Measurements from ENCODE around the gene SIRPA. TPM values are rescaled to one million over a fixed set of nuclear protein-coding genes. Genes with fewer than 3 reads are reported as not detected.

Gene SIRPA
- total RNA-seq, 4 donors from 2014 or later, result 9.0 to 46.6 (median 18.6) TPM

GRCh38 chr20:1924910-1925861 lies 30.0 kb downstream of the SIRPA start:
- in situ Hi-C loops (cut with MboI; ENCODE audit: low pct_ligation_motif_present in 1 of 4, low pct_unique_long_range_greater_than_20kb in 1 of 4, low sequenced_read_pairs in 3 of 4), result no loop called here
- Histone ChIP-seq H3K27ac (no peak overlapping the region), H3K4me1 (peaks cover 0 to 10% (median 3%) of the 10 kb centered on the region in 4 donors), H3K4me3 (no peak overlapping the region), H3K36me3 (no peaks in the 10 kb centered on the region), H3K27me3 (no peaks in the 10 kb centered on the region), H3K9me3 (no peaks in the 10 kb centered on the region)
- TF ChIP-seq CTCF (IDR thresholded peaks at IDR 0.05), result no peak
- TF ChIP-seq POLR2AphosphoS5 (IDR thresholded peaks at IDR 0.05), result no peak
- no peak for TF ChIP-seq POLR2A (IDR thresholded peaks at IDR 0.05)
- TF ChIP-seq EP300 (IDR thresholded peaks at IDR 0.05; ENCODE audit: low read depth), result no peak
- intact Hi-C loops (cut with DNase I; ENCODE audit: low total_unique reads), result no loop called here
- no peak for DNase-seq
- WGBS, 2 donors (ENCODE audit: low coverage in 1 of 2), result 85 to 90% methylated on average over 3 to 13 of the region's 13 CpGs

- no peaks in the 10 kb centered on the region for H3K36me3 ChIP-seq
- TF ChIP-seq CTCF (IDR thresholded peaks at IDR 0.05), result no peak
- TF ChIP-seq EP300 (IDR thresholded peaks at IDR 0.05; ENCODE audit: low read depth), result no peak
- TF ChIP-seq POLR2A (IDR thresholded peaks at IDR 0.05), result no peak
- TF ChIP-seq POLR2AphosphoS5 (IDR thresholded peaks at IDR 0.05), result no peak
- H3K27ac ChIP-seq, result no peak overlapping the region
- H3K9me3 ChIP-seq, result no peaks in the 10 kb centered on the region
- intact Hi-C loops (cut with DNase I; ENCODE audit: low total_unique reads) (no loop called here), in situ Hi-C loops (cut with MboI; ENCODE audit: low pct_ligation_motif_present in 1 of 4, low pct_unique_long_range_greater_than_20kb in 1 of 4, low sequenced_read_pairs in 3 of 4) (no loop called here)
- H3K4me1 ChIP-seq, result peaks cover 0 to 4% (median 0%) of the 10 kb centered on the region in 4 donors
- H3K4me3 ChIP-seq, result no peak overlapping the region
- no peak for DNase-seq
- 69% methylated on average over 5 of the region's 5 CpGs; no CpG with 5 or more reads in 1 of the 2 donors for WGBS, 2 donors (ENCODE audit: low coverage in 1 of 2)
- H3K27me3 ChIP-seq, result no peaks in the 10 kb centered on the region
Measured at GRCh38 chr20:1926237-1926636, 31.0 kb downstream of the SIRPA start.

GRCh38 chr20:1927217-1927616 lies 32.0 kb downstream of the SIRPA start:
- DNase-seq, result no peak
- Histone ChIP-seq H3K4me1 (peaks cover 0 to 4% (median 0%) of the 10 kb centered on the region in 4 donors), H3K9me3 (no peaks in the 10 kb centered on the region), H3K27ac (no peak overlapping the region), H3K4me3 (no peak overlapping the region), H3K36me3 (no peaks in the 10 kb centered on the region), H3K27me3 (no peaks in the 10 kb centered on the region)
- intact Hi-C loops (cut with DNase I; ENCODE audit: low total_unique reads) (no loop called here), in situ Hi-C loops (cut with MboI; ENCODE audit: low pct_ligation_motif_present in 1 of 4, low pct_unique_long_range_greater_than_20kb in 1 of 4, low sequenced_read_pairs in 3 of 4) (no loop called here)
- no peak for TF ChIP-seq EP300 (IDR thresholded peaks at IDR 0.05; ENCODE audit: low read depth)
- no peak for TF ChIP-seq CTCF (IDR thresholded peaks at IDR 0.05)
- no peak for TF ChIP-seq POLR2A (IDR thresholded peaks at IDR 0.05)
- TF ChIP-seq POLR2AphosphoS5 (IDR thresholded peaks at IDR 0.05), result no peak
- 66 to 100% methylated on average over 1 to 8 of the region's 8 CpGs for WGBS, 2 donors (ENCODE audit: low coverage in 1 of 2)

DNA sequence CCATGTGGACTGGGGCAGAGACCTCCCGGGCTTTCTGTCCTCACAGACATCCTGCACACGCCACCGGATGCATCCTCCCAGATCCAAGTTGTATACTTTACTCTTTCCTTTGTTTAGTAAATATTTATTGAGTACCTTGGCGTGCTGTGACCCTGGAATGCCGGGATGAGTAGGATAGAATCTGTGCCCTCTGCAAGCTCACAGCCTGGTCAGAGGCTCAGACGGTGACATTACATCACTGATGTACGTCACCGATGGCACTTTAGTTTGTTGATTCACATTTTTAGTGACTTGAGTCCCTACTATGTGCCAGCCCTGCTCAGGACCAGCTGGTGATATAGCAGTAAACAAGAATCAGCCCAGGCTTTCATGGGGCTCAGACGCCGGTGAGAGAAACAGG lies 32.9 kb downstream of the SIRPA start:
- in situ Hi-C loops (cut with MboI; ENCODE audit: low pct_ligation_motif_present in 1 of 4, low pct_unique_long_range_greater_than_20kb in 1 of 4, low sequenced_read_pairs in 3 of 4), result no loop called here
- H3K27ac ChIP-seq, result no peak overlapping the region
- TF ChIP-seq POLR2A (IDR thresholded peaks at IDR 0.05) (no peak), POLR2AphosphoS5 (IDR thresholded peaks at IDR 0.05) (no peak), EP300 (IDR thresholded peaks at IDR 0.05; ENCODE audit: low read depth) (no peak), CTCF (IDR thresholded peaks at IDR 0.05) (no peak)

More for the DNA sequence above, 32.9 kb downstream of the SIRPA start:
- no peak overlapping the region for H3K4me3 ChIP-seq
- H3K9me3 ChIP-seq, result no peaks in the 10 kb centered on the region
- no peak for DNase-seq
- peaks cover 0 to 4% (median 0%) of the 10 kb centered on the region in 4 donors for H3K4me1 ChIP-seq
- H3K27me3 ChIP-seq, result no peaks in the 10 kb centered on the region
- intact Hi-C loops (cut with DNase I; ENCODE audit: low total_unique reads), result no loop called here
- WGBS, 2 donors (ENCODE audit: low coverage in 1 of 2), result 72 to 79% methylated on average over 7 to 10 of the region's 10 CpGs
- H3K36me3 ChIP-seq, result no peaks in the 10 kb centered on the region

Data from transverse colon (tissue), 4 donors.